ENCODE measurements around the gene KRTAP12-4. TPM values are rescaled to one million over a fixed set of nuclear protein-coding genes. Genes with fewer than 3 reads are reported as not detected.
"Not testable (repeated sequence)": the region's sequence is repeated elsewhere in the genome, so short reads cannot be mapped to it uniquely, and the experiment has no call there.

The KRTAP12-4 gene
- total RNA-seq, 2 donors from 2014 or later, result not detected

DNA sequence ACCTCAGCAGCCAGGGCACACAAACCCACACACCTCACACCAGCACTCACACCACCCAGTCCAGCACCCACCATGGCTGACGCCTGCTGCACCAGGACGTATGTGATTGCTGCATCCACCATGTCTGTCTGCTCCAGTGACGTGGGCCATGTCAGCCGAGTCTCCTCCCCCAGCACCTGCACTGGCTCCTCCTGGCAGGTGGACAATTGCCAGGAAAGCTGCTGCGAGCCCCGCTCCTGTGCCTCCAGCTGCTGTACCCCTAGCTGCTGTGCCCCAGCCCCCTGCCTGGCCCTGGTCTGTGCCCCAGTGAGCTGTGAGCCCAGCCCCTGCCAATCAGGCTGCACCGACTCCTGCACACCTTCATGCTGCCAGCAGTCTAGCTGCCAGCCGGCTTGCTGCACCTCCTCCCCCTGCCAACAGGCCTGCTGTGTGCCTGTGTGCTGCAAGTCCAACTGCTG, 42.4 kb downstream of the KRTAP12-4 start, which contains the start of gene KRTAP10-8:
Gene KRTAP10-8 (plus strand): TSS at position 51 of the 458 bp plus-strand sequence. CDS start 22 bp downstream, at position 73.
- no peaks in the 10 kb centered on the region for H3K27me3 ChIP-seq
- DNase-seq, result no peak
- no peaks in the 10 kb centered on the region for H3K4me1 ChIP-seq
- no peaks in the 10 kb centered on the region for H3K9me3 ChIP-seq
- no peak within 1 kb of the TSS for H3K4me3 ChIP-seq
- intact Hi-C loops (cut with DNase I), result no loop called here
- H3K36me3 ChIP-seq, result no peaks in the 10 kb centered on the region
- no peak within 1 kb of the TSS for H3K9ac ChIP-seq (ENCODE audit: low read depth in 2 of 2, low read length in 2 of 2)
- no peak within 1 kb of the TSS for H3K27ac ChIP-seq
- TF ChIP-seq, protein P1, sequence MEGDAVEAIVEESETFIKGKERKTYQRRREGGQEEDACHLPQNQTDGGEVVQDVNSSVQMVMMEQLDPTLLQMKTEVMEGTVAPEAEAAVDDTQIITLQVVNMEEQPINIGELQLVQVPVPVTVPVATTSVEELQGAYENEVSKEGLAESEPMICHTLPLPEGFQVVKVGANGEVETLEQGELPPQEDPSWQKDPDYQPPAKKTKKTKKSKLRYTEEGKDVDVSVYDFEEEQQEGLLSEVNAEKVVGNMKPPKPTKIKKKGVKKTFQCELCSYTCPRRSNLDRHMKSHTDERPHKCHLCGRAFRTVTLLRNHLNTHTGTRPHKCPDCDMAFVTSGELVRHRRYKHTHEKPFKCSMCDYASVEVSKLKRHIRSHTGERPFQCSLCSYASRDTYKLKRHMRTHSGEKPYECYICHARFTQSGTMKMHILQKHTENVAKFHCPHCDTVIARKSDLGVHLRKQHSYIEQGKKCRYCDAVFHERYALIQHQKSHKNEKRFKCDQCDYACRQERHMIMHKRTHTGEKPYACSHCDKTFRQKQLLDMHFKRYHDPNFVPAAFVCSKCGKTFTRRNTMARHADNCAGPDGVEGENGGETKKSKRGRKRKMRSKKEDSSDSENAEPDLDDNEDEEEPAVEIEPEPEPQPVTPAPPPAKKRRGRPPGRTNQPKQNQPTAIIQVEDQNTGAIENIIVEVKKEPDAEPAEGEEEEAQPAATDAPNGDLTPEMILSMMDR (IDR thresholded peaks at IDR 0.05), result no peak

DNA sequence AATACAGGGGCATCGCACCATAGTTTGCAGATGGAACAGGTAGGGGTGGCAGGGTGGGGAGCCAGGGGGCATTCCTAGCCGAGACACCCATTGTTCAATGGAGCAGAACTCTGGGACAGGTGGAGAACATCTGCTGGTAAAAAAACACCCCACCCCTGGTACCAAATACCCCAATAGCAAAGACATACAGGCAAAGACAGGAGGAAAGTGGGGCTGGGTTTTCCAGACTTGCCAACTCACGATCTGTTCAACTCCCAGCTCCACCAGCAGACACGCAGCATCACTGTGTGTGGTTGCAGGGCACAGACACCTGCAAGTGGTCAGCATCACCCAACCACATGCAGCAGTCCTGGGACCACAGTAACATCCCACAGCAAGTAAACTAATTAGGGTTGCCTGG, 42.9 kb downstream of the KRTAP12-4 start:
- Histone ChIP-seq H3K27me3 (no peaks in the 10 kb centered on the region), H3K9ac (ENCODE audit: low read depth in 2 of 2, low read length in 2 of 2) (no peak overlapping the region), H3K9me3 (no peaks in the 10 kb centered on the region), H3K27ac (no peak overlapping the region), H3K36me3 (no peaks in the 10 kb centered on the region), H3K4me3 (no peak overlapping the region), H3K4me1 (no peaks in the 10 kb centered on the region)
- no peak for DNase-seq
- intact Hi-C loops (cut with DNase I), result no loop called here
- TF ChIP-seq, protein P1 (IDR thresholded peaks at IDR 0.05), result no peak

DNA sequence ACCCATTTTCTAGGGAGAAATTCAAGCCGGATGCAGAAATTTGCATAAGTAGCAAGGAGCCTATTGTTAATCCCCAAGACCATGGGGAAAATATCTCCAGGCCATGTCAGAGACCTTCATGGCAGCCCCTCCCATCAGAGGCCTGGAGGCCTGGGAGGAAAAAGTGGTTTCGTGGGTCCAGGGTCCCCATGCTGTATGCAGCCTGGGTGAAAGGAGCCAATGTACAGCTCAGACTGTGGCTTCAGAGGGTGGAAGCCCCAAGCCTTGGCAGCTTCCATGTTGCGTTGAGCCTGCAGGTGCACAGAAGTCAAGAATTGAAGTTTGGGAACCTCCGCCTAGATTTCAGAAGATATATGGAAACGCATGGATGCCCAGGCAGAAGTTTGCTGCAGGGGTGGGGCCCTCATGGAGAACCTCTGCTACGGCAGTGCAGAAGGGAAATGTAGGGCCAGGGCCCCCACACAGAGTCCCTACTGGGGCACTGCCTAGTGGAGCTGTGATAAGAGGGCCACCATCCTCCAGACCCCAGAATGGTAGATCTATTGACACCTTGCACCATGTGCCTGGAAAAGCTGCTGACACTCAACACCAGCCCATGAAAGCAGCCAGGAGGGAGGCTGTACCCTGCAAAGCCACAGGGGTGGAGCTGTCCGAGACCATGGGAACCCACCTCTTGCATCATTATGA, 44.2 kb downstream of the KRTAP12-4 start:
- H3K9me3 ChIP-seq; H3K4me1 ChIP-seq; DNase-seq; H3K27ac ChIP-seq; H3K9ac ChIP-seq (ENCODE audit: low read depth in 2 of 2, low read length in 2 of 2); H3K36me3 ChIP-seq; intact Hi-C loops (cut with DNase I); H3K4me3 ChIP-seq; H3K27me3 ChIP-seq: not testable (repeated sequence)

DNA sequence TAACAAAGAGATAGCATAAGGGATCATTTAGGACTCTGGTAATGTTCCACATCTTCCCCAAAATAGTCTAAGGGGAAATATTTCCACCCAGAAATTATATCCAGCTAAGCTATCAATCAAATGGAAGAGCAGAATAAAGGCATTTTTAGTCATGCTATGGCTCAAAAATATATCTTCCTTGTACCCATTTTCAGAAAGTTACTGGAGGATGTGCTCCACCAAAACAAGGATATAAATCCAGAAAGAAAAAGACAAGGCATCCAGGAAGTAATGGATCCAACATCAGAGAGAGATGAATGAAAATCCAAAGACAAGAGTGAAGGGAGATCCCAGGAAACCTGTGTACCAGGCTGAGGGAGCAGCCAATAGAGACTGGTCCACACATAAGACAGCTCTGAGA, 45.3 kb downstream of the KRTAP12-4 start:
- no peaks in the 10 kb centered on the region for H3K4me1 ChIP-seq
- H3K27me3 ChIP-seq, result no peaks in the 10 kb centered on the region
- H3K9ac ChIP-seq (ENCODE audit: low read depth in 2 of 2, low read length in 2 of 2), result no peak overlapping the region
- no peaks in the 10 kb centered on the region for H3K36me3 ChIP-seq
- H3K4me3 ChIP-seq, result no peak overlapping the region
- TF ChIP-seq, protein P1 (IDR thresholded peaks at IDR 0.05), result no peak
- no peaks in the 10 kb centered on the region for H3K9me3 ChIP-seq
- no peak for DNase-seq
- no peak overlapping the region for H3K27ac ChIP-seq
- intact Hi-C loops (cut with DNase I), result no loop called here

DNA sequence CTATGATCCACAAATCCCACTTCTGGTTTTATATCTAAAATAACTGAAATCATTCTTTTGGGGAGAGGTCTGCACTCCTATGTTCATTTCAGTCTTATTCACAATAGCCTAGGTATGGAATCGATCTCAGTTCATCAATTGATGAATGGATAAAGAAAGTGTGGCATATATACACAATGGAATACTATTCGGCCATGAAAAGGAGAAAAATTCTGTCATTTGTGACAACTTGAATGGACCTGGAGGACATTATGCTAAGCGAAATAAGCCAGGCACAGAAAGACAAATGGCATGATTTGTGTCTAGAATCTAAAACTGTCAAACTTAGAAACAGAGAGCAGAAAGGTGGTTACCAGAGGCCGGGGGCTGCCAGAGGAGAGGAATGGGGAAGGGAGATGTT, 48.0 kb downstream of the KRTAP12-4 start:
- TF ChIP-seq, protein P1 (IDR thresholded peaks at IDR 0.05), result no peak
- Histone ChIP-seq H3K4me1 (no peaks in the 10 kb centered on the region), H3K27ac (no peak overlapping the region), H3K36me3 (no peaks in the 10 kb centered on the region), H3K4me3 (no peak overlapping the region), H3K27me3 (no peaks in the 10 kb centered on the region), H3K9me3 (no peaks in the 10 kb centered on the region), H3K9ac (ENCODE audit: low read depth in 2 of 2, low read length in 2 of 2) (no peak overlapping the region)
- DNase-seq, result no peak
- intact Hi-C loops (cut with DNase I), result no loop called here

Other genes starting within 250 kb of the KRTAP12-4 start
- gene LRRC3, start 199.1 kb downstream of the KRTAP12-4 start, total RNA-seq, result 1 to 10 TPM; 2.0 to 2.7 TPM
- gene KRTAP10-1, start 114.5 kb downstream of the KRTAP12-4 start, total RNA-seq, result not detected
- gene KRTAP10-2, start 103.2 kb downstream of the KRTAP12-4 start, total RNA-seq, result not detected
- gene KRTAP10-3, start 95.9 kb downstream of the KRTAP12-4 start, total RNA-seq, result not detected
- gene KRTAP10-4, start 80.9 kb downstream of the KRTAP12-4 start, total RNA-seq, result not detected
- not detected for gene KRTAP10-5, start 74.1 kb downstream of the KRTAP12-4 start, total RNA-seq
- not detected for gene KRTAP10-6, start 62.2 kb downstream of the KRTAP12-4 start, total RNA-seq
- not detected for gene KRTAP10-7, start 54.1 kb downstream of the KRTAP12-4 start, total RNA-seq
- gene KRTAP10-8, start 42.6 kb downstream of the KRTAP12-4 start, total RNA-seq, result not detected
- gene KRTAP10-9, start 27.6 kb downstream of the KRTAP12-4 start, total RNA-seq, result not detected
- gene KRTAP10-10, start 17.3 kb downstream of the KRTAP12-4 start, total RNA-seq, result not detected
- gene KRTAP10-11, start 8.2 kb downstream of the KRTAP12-4 start, total RNA-seq, result not detected
- not detected for gene KRTAP12-3, start 3.3 kb upstream of the KRTAP12-4 start, total RNA-seq
- not detected for gene KRTAP12-2, start 12.3 kb upstream of the KRTAP12-4 start, total RNA-seq
- not detected for gene KRTAP12-1, start 27.5 kb upstream of the KRTAP12-4 start, total RNA-seq
- gene KRTAP10-12, start 42.5 kb upstream of the KRTAP12-4 start, total RNA-seq, result not detected
- not detected for gene TSPEAR, start 56.9 kb upstream of the KRTAP12-4 start, total RNA-seq
- gene UBE2G2, start 147.2 kb upstream of the KRTAP12-4 start, total RNA-seq, result 10 to 100 TPM; 50.3 to 76.1 TPM
- 10 to 100 TPM; 81.3 to 82.8 TPM for gene SUMO3, start 163.4 kb upstream of the KRTAP12-4 start, total RNA-seq
- gene PTTG1IP, start 219.0 kb upstream of the KRTAP12-4 start, total RNA-seq, result 100 to 1,000 TPM; 218 to 414 TPM